CD4-positive, alpha-beta T cell treated with Interferon gamma for 1 hour (primary cell): ENCODE data around the gene SEPTIN5.

Experiments used
- DNase-seq: peaks from one replicate; pipeline ENCODE4 v3.0.0-alpha.2; 2020

Gene SEPTIN5

DNA sequence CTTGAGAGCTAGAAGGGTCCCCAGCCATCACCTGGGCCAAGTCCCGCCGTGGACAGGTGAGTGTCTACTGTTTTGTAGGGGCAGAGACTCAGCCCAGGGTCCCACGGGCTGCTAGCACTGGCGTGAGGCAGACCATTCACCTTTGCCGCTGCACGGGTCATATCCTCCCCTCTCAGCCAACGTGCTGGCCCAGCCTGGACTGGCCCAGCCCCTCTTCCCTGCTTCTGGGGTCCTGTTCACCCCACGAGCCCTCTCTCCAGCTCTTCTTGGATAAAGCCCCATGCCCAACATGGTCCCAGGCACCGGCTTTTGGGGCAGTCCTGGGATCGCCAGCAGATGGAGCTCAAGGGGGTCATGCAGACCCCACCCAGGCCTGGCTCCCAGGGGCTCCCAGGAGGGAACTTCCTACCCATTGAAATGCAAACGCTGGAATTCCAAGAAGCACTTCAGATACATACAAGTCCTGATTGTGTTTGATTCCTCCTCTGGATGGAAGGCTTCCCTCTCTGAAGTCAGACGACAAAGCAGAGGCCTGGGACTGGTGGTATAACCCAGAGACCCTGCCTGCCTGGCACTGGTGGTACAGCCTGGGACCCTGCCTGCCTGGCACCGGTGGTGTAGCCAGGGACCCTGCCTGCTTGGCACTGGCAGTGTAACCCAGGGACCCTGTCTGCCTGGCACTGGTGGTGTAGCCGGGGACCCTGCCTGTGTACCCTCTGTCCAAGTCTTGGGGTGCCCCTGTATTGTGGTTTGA lies 8.9 kb upstream of the SEPTIN5 start:
- DNase-seq = no peak

GRCh38 chr22:19706661-19707151 lies 7.6 kb upstream of the SEPTIN5 start:
- no peak for DNase-seq

DNA sequence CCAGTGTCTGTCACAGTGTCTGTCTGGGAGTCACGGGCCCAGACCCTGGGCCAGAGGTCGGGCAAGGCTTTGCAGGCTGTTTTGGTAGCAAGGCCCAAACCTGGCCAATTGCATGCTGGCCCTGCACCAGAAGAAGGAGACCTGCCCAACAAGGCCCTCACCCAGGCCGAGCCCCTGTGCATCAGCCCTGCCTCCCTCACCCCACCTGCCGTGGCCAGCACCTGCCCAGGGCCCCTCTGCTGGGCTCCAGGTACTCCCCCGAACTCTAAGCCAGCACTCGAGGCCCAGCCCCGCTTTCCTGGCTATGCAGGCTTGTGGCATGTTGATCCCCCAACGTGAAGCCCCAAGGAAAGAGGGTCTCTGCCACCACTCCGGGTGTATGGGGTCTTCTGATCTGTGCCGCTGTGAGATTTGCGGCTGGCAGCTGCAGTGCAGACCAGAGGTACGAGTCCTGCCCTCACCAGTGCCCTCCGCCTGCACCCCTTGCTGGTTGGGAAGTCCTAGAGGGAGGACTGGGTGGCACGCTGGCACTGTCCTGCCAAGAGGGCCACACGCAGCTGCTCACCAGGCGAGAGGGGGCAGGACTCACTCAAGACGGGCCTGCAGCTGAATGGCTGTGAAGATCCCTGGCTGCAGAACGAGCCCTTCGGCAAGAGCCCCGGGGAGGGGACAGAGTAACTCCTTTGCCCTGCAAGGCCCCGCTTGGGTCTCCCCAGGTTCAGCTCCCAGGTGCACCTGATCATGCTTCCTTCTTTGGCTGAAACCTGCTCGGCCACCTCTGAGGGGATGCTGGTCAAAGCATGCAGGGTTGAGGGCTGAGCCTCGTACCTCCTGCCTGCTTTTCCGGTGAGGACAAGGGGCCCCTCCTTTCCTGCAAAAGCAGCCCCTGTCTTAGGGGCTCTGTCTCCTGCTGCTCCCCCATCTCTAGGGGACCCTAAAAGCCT lies 6.7 kb upstream of the SEPTIN5 start:
- no peak for DNase-seq

DNA sequence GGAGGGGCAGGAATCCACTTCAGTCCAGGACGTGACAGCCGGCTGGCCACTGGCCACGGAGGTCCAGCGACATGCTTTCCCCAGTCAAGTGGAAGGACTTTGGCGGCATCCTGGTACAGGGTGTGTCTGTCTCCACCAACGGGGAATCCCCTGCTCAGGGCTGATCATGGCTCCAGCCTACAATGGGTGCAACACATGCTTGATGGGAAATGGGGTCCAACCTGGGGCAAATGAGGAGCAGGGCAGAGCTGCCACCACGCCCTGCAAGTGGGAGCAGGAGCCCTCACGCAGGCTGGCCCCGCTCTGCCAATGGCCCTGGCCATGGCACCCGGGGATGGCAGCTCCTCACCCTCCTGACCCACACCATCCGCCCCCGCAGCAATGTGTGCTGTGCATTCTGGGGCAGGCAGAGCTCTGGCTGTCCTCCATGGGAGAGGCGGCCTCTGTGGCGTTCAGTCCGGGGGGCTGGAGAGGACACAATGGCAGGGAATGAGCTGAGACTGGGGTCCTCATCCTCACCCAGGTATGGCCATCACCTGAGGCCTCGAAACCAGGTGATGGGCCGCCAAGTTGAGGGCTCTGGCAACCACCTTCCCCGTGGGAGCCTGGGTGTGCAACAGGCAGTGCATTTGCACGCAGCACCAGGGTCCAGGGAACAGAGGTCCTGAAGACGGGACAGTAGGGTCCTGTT lies 5.8 kb upstream of the SEPTIN5 start:
- DNase-seq = no peak

DNA sequence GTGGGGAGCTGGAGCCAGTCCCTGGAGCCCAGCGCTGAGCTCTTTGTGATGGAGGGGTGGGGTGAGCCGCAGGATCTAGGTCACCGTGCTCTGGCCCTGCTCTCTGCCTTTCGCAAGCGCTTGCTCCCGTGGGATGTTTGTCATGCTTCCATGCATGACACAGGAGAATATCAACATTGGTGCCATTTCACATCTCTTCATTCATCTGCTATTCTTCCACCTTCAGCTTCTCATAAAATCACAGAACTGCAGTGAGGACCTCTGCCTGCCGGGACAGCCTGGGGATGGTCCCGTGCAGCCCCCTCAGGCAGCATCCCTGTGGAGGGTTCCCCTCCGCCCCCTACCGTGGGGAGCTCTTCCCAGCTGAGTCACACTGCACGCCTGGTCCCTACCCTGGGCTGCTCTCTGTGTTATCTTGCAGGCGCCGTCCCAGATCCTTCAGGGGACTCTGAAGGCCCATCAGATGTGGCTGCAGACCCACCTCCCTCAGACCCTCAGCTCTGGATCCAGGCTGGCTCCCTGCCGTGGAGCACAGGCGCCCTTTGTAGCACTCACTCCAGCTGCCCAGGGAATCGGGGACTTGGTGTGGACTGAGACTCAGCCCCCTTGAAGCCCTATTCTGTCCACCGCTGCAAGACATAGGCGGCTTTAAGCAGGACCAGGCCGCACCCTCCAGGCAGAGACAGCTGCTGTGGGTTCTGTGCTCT lies 5.1 kb upstream of the SEPTIN5 start:
- DNase-seq = no peak

GRCh38 chr22:19710020-19710768 lies 4.1 kb upstream of the SEPTIN5 start:
- DNase-seq = no peak

GRCh38 chr22:19710769-19711106 lies 3.6 kb upstream of the SEPTIN5 start:
- no peak for DNase-seq

DNA sequence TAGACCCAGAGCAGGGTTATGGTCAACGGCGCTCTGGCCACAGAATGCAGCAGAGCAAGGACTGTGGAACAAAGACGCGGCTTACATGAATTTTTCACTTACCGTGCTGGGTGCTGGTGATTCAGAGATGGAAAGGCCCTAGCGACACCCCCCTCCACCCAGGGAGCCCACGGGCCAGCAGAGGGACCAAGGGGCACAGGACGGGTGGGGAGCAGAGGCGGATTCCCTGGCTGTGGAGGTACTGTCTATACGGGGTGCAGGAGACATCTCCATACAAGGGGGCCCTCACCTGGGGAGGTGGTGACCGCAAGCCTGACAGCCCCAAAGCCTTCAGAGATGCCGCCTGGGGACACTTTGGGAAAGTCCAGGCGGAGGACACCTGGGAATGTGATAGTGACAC lies 1.1 kb upstream of the SEPTIN5 start:
- no peak for DNase-seq

DNA sequence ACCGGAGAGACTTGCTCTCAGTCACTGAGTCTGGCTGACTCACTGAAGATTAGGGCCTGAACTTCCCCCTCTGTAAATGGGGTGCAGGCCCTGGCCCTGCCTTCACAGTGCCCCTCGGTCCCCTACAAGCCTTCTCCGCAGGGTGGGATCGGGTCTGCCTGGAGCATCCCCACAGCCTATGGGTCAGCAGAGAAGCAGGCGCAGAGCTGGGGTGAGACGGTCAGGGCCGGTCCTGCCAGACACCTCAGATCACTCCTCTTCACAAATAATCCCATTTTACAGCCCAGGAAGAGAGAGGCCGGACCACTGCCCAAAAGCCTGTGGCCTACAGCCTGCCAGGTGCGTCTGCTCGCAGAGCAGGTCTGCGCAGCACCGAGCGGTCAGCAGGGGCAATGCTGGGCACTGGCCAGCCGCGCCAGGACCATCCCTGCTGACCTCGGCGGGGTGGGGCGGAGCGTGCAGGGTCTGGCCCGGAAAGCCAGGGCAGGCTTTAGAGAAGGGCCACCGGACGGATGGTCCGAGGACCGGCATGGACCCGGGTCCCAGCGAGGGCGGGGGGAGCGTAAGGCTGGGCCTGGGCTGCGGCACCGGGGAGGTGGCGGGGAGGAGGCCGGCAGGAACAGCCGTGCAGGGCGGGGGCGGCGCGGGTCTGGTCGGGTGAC lies 522 bp upstream of the SEPTIN5 start:
- no peak for DNase-seq

GRCh38 chr22:19715188-19715930 lies 1.1 kb downstream of the SEPTIN5 start:
- DNase-seq = no peak

- DNase-seq = no peak
These were observed 1.9 kb downstream of the SEPTIN5 start for GRCh38 chr22:19716041-19716828.

GRCh38 chr22:19716829-19717105 lies 2.5 kb downstream of the SEPTIN5 start:
- DNase-seq = no peak

DNA sequence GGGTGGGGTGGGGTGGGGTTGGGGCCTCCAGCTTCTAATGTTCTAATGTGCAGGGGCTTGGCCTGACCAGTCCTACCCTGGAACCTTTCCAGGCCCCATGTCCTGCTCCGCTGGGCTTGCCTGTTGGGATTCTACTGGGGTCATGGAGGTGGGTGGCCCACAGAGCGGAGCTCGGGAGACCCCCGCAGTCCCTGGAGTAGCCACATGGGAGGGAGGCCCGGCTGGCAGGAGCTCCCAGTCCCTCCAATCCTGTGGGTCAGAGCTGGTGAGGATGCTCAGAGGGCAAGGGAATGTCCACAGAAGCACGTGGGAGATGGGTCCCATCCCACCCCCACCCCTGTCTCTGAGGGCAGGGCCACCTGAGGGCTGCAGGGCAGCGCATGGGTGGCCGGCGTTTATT lies 2.9 kb downstream of the SEPTIN5 start:
- no peak for DNase-seq

GRCh38 chr22:19717691-19718455 lies 3.6 kb downstream of the SEPTIN5 start:
- DNase-seq = peak; percentile 76

GRCh38 chr22:19718456-19719049 lies 4.2 kb downstream of the SEPTIN5 start:
- DNase-seq = no peak

- no peak for DNase-seq
These were observed 4.8 kb downstream of the SEPTIN5 start for GRCh38 chr22:19719050-19719482.

DNA sequence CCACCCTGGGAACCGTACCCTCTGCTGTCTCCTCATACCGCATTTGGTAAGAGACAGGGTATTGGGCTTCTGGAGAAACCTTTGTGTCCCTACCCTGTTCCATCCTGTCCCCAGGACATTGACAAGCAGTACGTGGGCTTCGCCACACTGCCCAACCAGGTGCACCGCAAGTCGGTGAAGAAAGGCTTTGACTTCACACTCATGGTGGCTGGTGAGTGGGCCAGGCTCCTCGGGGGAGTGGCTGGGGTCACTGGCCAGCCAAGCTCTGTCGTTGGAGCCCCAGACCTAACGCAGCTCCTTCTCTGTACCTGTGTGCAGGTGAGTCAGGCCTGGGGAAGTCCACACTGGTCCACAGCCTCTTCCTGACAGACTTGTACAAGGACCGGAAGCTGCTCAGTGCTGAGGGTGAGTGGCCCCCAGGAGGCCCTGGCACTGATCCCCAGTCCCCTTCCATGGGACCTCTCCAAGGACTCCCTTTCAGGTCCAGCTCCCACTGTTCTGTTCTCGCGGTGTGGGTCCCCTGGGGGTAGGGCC lies 5.3 kb downstream of the SEPTIN5 start:
- DNase-seq = no peak

GRCh38 chr22:19720150-19720827 lies 6.0 kb downstream of the SEPTIN5 start:
- no peak for DNase-seq
